Activated T-cell treated with anti-CD3 and anti-CD28 coated beads, Interleukin-2, amount 50 U/mL, for 4 hours (primary cell): Measurements from ENCODE around the gene PTPRR. TPM values are rescaled to one million over a fixed set of nuclear protein-coding genes. Genes with fewer than 3 reads are reported as not detected.

Experiments used
- total RNA-seq, 3 donors: library from RNA; stranded (reverse); gene quantifications; one replicate each; pipeline ENCODE4 v1.2.1, GENCODE V29; 2021

The PTPRR gene
- total RNA-seq, 3 donors from 2014 or later, result not detected

Other genes starting within 250 kb of the PTPRR start
- gene TSPAN8, start 237.3 kb upstream of the PTPRR start, total RNA-seq, result under 1 TPM; 0.29 to 0.46 (median 0.30) TPM